Right lobe of liver (tissue), 4 donors: ENCODE data around the gene NLRP5.

Experiments
- CTCF ChIP-seq, 4 donors: fragments of 200-600 bp in 3 of 4; fragments of 450-650 bp in 1 of 4; IDR thresholded peaks; one replicate each; pipeline versions ENCODE4 v1.5.1 to v1.8.0; 2016 to 2022; ENCODE audit warnings: antibody characterized with exemption in 4 of 4, mild to moderate bottlenecking in 2 of 4
- POLR2A ChIP-seq: fragments of 450-650 bp; IDR thresholded peaks from one replicate; pipeline ENCODE4 v1.6.1; 2017; ENCODE audit warnings: antibody characterized with exemption, mild to moderate bottlenecking
- donor health status: DM: no; HTN: no; CAD: no.
- donor health status: DM: no; HTN: no; CAD: no.
- donor health status: DM: no; HTN: yes; CAD: no.

GRCh38 chr19:56109226-56109625 is 122.7 kb downstream of the NLRP5 start:
- TF ChIP-seq CTCF (IDR thresholded peaks at IDR 0.05) (no peak), POLR2A (no peak)
